Activated CD8-positive, alpha-beta T cell treated with anti-CD3 and anti-CD28 coated beads for 36 hours (primary cell): ENCODE results near the gene KRTAP21-3. TPM values are rescaled to one million over a fixed set of nuclear protein-coding genes. Genes with fewer than 3 reads are reported as not detected.
A peak's percentile ranks its signal among the peaks of the same experiment; 100 is the strongest.

ENCODE experiments used
- ATAC-seq: fragments of 200-7000 bp; cut with Tn5 transposase; one replicate; pipeline ENCODE4 v1.10.0; 2021; ENCODE audit warnings: mild to moderate bottlenecking, moderate library complexity
- CTCF ChIA-PET: fragments of 350-600 bp; sonication (Branson Sonifier 250); formaldehyde crosslinking; loops from one replicate; lab custom pipeline; 2021; ENCODE audit warnings: antibody characterized with exemption; lab: Charles Lee
- POLR2A ChIA-PET: fragments of 350-600 bp; sonication (Branson Sonifier 250); formaldehyde crosslinking; loops from one replicate; lab custom pipeline; 2021; ENCODE audit warnings: antibody characterized with exemption; lab: Charles Lee
- DNase-seq: peaks from one replicate; pipeline ENCODE4 v3.0.0-alpha.2; 2020
- H3K27ac Mint-ChIP-seq: one replicate; pipeline ENCODE4 v1.8.0; 2021; ENCODE audit warnings: mild to moderate bottlenecking, mixed read lengths
- H3K27me3 Mint-ChIP-seq: one replicate; pipeline ENCODE4 v1.8.0; 2021; ENCODE audit warnings: mixed read lengths
- H3K36me3 Mint-ChIP-seq: one replicate; pipeline ENCODE4 v1.8.0; 2021; ENCODE audit warnings: low read depth, mixed read lengths
- H3K4me1 Mint-ChIP-seq: one replicate; pipeline ENCODE4 v1.8.0; 2021; ENCODE audit warnings: low read depth, mixed read lengths
- H3K4me3 Mint-ChIP-seq: one replicate; pipeline ENCODE4 v1.8.0; 2021; ENCODE audit warnings: mild to moderate bottlenecking, moderate library complexity, mixed read lengths
- H3K9me3 Mint-ChIP-seq: one replicate; pipeline ENCODE4 v1.8.0; 2021; ENCODE audit warnings: mixed read lengths
- CTCF ChIP-seq: fragments of 200-600 bp; IDR thresholded peaks from one replicate; pipeline ENCODE4 v1.8.0; 2022; ENCODE audit warnings: antibody characterized with exemption, mild to moderate bottlenecking
- intact Hi-C: fragments of 100-400 bp; cut with micrococcal nuclease; formaldehyde crosslinking; loops from one replicate; pipeline ENCODE4 v1.10.0; 2022
- total RNA-seq, 2 experiments: library from RNA; stranded (reverse); gene quantifications; one replicate each; pipeline ENCODE4 v1.2.3, GENCODE V29; 2021

Gene KRTAP21-3
- total RNA-seq, 2 experiments from 2014 or later = not detected

- Mint-ChIP-seq H3K4me1 (peaks cover 30% of the 10 kb centered on the region), H3K9me3 (peaks cover 15% of the 10 kb centered on the region), H3K27me3 (no peaks in the 10 kb centered on the region), H3K4me3 (no peak overlapping the region), H3K27ac (no peak overlapping the region), H3K36me3 (peaks cover 2% of the 10 kb centered on the region)
- ATAC-seq = no peak
- intact Hi-C loops = no loop called here
- TF ChIP-seq CTCF = no peak
- CTCF ChIA-PET = no interaction called here
- DNase-seq = no peak
- POLR2A ChIA-PET = no interaction called here
These were observed 3.6 kb downstream of the KRTAP21-3 start for GRCh38 chr21:30714946-30715345.

GRCh38 chr21:30714456-30714855 is 4.1 kb downstream of the KRTAP21-3 start:
- H3K27me3 Mint-ChIP-seq = no peaks in the 10 kb centered on the region
- intact Hi-C loops = no loop called here
- peaks cover 2% of the 10 kb centered on the region for H3K36me3 Mint-ChIP-seq
- TF ChIP-seq CTCF = no peak
- CTCF ChIA-PET = no interaction called here
- POLR2A ChIA-PET = no interaction called here
- no peak overlapping the region for H3K4me3 Mint-ChIP-seq
- H3K9me3 Mint-ChIP-seq = peaks cover 15% of the 10 kb centered on the region
- no peak for ATAC-seq
- peaks cover 25% of the 10 kb centered on the region for H3K4me1 Mint-ChIP-seq
- no peak overlapping the region for H3K27ac Mint-ChIP-seq
- DNase-seq = no peak

- ChIA-PET POLR2A (no interaction called here), CTCF (no interaction called here)
- no peaks in the 10 kb centered on the region for H3K27me3 Mint-ChIP-seq
- peaks cover 2% of the 10 kb centered on the region for H3K36me3 Mint-ChIP-seq
- no peak overlapping the region for H3K4me3 Mint-ChIP-seq
- TF ChIP-seq CTCF = no peak
- DNase-seq = no peak
- H3K27ac Mint-ChIP-seq = no peak overlapping the region
- intact Hi-C loops = no loop called here
- H3K4me1 Mint-ChIP-seq = peaks cover 18% of the 10 kb centered on the region
- no peak for ATAC-seq
- peaks cover 15% of the 10 kb centered on the region for H3K9me3 Mint-ChIP-seq
These were observed 4.8 kb downstream of the KRTAP21-3 start for GRCh38 chr21:30713766-30714165.

GRCh38 chr21:30710499-30710898 is 8.1 kb downstream of the KRTAP21-3 start:
- TF ChIP-seq CTCF = no peak
- DNase-seq (peak; percentile 43), ATAC-seq (peak; percentile 74)
- intact Hi-C loops = no loop called here
- peaks cover 12% of the 10 kb centered on the region for H3K9me3 Mint-ChIP-seq
- H3K4me1 Mint-ChIP-seq = peaks cover 5% of the 10 kb centered on the region
- peak overlapping the region; percentile 72 for H3K27ac Mint-ChIP-seq
- ChIA-PET POLR2A (no interaction called here), CTCF (no interaction called here)
- no peaks in the 10 kb centered on the region for H3K27me3 Mint-ChIP-seq
- H3K4me3 Mint-ChIP-seq = no peak overlapping the region
- no peaks in the 10 kb centered on the region for H3K36me3 Mint-ChIP-seq

DNA sequence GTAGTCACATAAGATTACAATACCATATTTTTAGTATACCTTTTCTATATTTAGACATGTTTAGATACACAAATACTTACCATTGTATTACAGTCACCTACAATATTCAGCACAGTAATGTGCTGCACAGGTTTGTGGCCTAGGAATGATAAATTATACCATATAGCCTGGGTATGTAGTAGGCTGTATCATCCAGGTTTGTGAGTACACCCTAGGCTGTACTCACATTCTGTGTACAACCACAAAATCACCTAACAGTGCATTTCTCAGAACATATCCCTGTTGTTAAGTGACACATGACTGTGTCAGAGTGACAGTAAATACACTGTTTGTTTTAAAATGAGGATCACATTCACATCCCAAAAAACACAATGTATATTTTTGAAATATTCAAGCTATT is 11.2 kb downstream of the KRTAP21-3 start:
- H3K36me3 Mint-ChIP-seq = no peaks in the 10 kb centered on the region
- H3K27me3 Mint-ChIP-seq = no peaks in the 10 kb centered on the region
- no peak for TF ChIP-seq CTCF
- H3K4me3 Mint-ChIP-seq = no peak overlapping the region
- POLR2A ChIA-PET = no interaction called here
- ATAC-seq (peak; percentile 13), DNase-seq (no peak)
- H3K9me3 Mint-ChIP-seq = peaks cover 5% of the 10 kb centered on the region
- peaks cover 5% of the 10 kb centered on the region for H3K4me1 Mint-ChIP-seq
- CTCF ChIA-PET = no interaction called here
- H3K27ac Mint-ChIP-seq = no peak overlapping the region
- intact Hi-C loops = no loop called here
